SU-DHL-6 (cell line): Measurements from ENCODE around the gene TULP4.

ENCODE experiments used
- EZH2phosphoT487 ChIP-seq: fragments of 200-600 bp; sonication (generic), shearing (Covaris generic); conservative IDR thresholded peaks from 2 replicates; pipeline ENCODE4 v1.6.1; 2018; ENCODE audit warnings: mild to moderate bottlenecking, antibody characterized with exemption, low read length, moderate library complexity, mixed read lengths
- TF ChIP-seq, protein P1 (sequence below): fragments of 200-600 bp; sonication (generic); IDR thresholded peaks from one replicate; pipeline ENCODE4 v1.5.1; 2017; ENCODE audit warnings: antibody characterized with exemption, mild to moderate bottlenecking, low read length, moderate library complexity; ENCODE audit not compliant: insufficient read depth, poor library complexity, severe bottlenecking

DNA sequence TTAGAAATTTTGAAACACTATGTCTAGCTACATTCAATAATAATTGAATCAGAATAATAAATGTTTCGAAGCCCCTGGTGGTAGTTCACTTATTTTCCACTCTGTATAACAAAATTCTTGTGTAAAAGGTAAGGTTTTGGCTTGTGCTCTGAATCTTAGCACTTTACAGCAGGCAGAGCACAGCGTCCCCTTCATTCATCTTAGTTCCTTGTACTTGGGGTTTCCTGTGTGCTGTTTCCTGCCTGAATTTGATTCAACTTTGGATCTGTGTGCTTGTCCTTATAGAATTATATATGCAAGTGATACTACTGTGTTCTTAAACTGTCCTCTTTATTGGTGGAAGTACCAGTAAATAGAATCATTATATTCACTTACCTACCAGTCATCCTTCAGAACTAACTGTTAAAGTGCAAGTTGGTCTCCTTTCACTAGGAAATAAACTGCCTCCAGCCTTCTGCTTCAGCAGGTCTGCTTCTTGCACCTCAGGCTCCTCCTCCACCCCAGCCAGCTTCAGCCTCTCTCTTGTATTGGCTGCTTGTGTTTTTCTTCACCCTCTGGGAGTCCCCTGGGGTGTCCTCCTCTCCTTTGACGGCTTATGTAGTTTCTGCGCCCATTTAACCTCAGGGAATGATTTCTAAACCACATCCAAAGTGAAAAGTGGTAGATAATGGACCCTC lies 28.8 kb upstream of the TULP4 start:
- TF ChIP-seq, protein P1, sequence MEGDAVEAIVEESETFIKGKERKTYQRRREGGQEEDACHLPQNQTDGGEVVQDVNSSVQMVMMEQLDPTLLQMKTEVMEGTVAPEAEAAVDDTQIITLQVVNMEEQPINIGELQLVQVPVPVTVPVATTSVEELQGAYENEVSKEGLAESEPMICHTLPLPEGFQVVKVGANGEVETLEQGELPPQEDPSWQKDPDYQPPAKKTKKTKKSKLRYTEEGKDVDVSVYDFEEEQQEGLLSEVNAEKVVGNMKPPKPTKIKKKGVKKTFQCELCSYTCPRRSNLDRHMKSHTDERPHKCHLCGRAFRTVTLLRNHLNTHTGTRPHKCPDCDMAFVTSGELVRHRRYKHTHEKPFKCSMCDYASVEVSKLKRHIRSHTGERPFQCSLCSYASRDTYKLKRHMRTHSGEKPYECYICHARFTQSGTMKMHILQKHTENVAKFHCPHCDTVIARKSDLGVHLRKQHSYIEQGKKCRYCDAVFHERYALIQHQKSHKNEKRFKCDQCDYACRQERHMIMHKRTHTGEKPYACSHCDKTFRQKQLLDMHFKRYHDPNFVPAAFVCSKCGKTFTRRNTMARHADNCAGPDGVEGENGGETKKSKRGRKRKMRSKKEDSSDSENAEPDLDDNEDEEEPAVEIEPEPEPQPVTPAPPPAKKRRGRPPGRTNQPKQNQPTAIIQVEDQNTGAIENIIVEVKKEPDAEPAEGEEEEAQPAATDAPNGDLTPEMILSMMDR = no peak
- no peak for TF ChIP-seq EZH2phosphoT487
